ENCODE data around the gene SPOCK2. TPM values are rescaled to one million over a fixed set of nuclear protein-coding genes. Genes with fewer than 3 reads are reported as not detected.

Gene SPOCK2
- total RNA-seq, 1 experiment from 2014 or later = 1.8 TPM

DNA sequence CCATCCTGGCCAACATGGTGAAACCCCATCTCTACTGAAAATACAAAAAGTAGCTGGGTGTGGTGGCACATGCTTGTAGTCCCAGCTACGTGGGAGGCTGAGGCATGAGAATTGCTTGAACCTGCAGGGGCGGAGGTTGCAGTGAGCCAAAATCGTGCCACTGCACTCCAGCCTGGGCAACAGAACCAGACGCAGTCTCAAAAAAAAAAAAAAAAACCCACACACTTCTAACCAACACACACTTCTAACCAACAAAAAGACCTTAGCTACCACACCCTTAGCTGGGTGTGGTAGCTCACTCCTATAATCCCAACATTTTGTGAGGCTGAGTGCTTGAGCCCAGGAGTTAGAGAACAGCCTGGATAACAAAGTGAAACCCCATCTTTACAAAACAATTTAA, 33.9 kb upstream of the SPOCK2 start:
- Histone ChIP-seq H4K5ac (ENCODE audit: insufficient read length, low read depth, low read length) (no peak overlapping the region), H4K8ac (replicated peaks; ENCODE audit: insufficient read length, low read depth, low read length) (no peak overlapping the region), H3K27ac (ENCODE audit: insufficient read length, low read depth, low read length) (no peak overlapping the region), H3K18ac (ENCODE audit: insufficient read length, low read depth, low read length) (no peak overlapping the region), H2BK120ac (ENCODE audit: low read depth, low read length, poor library complexity, severe bottlenecking) (no peak overlapping the region), H3K27me3 (ENCODE audit: insufficient read depth, low read length) (no peaks in the 10 kb centered on the region), H3K14ac (ENCODE audit: insufficient read depth, low read length) (no peak overlapping the region), H3K4me2 (ENCODE audit: insufficient read depth, insufficient read length, low read length) (no peak overlapping the region), H2BK15ac (ENCODE audit: low read depth, low read length) (no peak overlapping the region), H2BK5ac (ENCODE audit: insufficient read length, low read length) (no peak overlapping the region), H3K56ac (ENCODE audit: insufficient read length, low read depth, low read length) (no peak overlapping the region), H3K9me3 (ENCODE audit: control insufficient read depth, low read depth, low read length) (no peaks in the 10 kb centered on the region), H3K23me2 (ENCODE audit: insufficient read length, low read depth, low read length, poor library complexity, severe bottlenecking) (no peaks in the 10 kb centered on the region), H2BK12ac (ENCODE audit: insufficient read length, low read depth, low read length) (no peak overlapping the region), H3T11ph (ENCODE audit: low read length) (no peak overlapping the region), H4K91ac (ENCODE audit: insufficient read length, low read depth, low read length) (no peak overlapping the region), H2AK5ac (ENCODE audit: insufficient read length, low read length) (no peak overlapping the region), H3K79me2 (ENCODE audit: insufficient read depth, low read length) (no peaks in the 10 kb centered on the region), H2BK20ac (ENCODE audit: low read depth, low read length, poor library complexity, severe bottlenecking) (no peak overlapping the region), H3K23ac (ENCODE audit: insufficient read length, low read depth, low read length) (no peak overlapping the region), H3K9ac (ENCODE audit: extremely low read depth, insufficient read length, low read length) (no peak overlapping the region), H4K20me1 (ENCODE audit: control insufficient read depth, insufficient read depth, insufficient read length) (no peaks in the 10 kb centered on the region), H3K79me1 (ENCODE audit: insufficient read depth, low read depth, low read length, poor library complexity, severe bottlenecking) (no peaks in the 10 kb centered on the region), H3K4me1 (ENCODE audit: insufficient read depth, low read length) (no peaks in the 10 kb centered on the region), H3K4ac (ENCODE audit: low read depth, low read length) (no peak overlapping the region), H2AFZ (ENCODE audit: low read length) (no peak overlapping the region)
- Mint-ChIP-seq H3K4me3 (no peak overlapping the region), H3K27me3 (ENCODE audit: low read depth) (no peaks in the 10 kb centered on the region), H3K4me1 (peaks cover 11 to 14% of the 10 kb centered on the region in 2 experiments), H3K36me3 (ENCODE audit: insufficient read depth in 1 of 3, low read depth in 3 of 3) (peaks cover 7 to 8% (median 7%) of the 10 kb centered on the region in 3 experiments), H3K27ac (peak overlapping the region in 1 of 3 experiments; percentile 24; a peak in 1 of 7 replicates), H3K9me3 (peaks cover 3% of the 10 kb centered on the region in 2 experiments)
- WGBS (ENCODE audit: extremely low coverage, insufficient read length, low lambda C conversion rate) = no CpG with 5 or more reads among the region's 4 CpGs
- TF ChIP-seq, protein P1, sequence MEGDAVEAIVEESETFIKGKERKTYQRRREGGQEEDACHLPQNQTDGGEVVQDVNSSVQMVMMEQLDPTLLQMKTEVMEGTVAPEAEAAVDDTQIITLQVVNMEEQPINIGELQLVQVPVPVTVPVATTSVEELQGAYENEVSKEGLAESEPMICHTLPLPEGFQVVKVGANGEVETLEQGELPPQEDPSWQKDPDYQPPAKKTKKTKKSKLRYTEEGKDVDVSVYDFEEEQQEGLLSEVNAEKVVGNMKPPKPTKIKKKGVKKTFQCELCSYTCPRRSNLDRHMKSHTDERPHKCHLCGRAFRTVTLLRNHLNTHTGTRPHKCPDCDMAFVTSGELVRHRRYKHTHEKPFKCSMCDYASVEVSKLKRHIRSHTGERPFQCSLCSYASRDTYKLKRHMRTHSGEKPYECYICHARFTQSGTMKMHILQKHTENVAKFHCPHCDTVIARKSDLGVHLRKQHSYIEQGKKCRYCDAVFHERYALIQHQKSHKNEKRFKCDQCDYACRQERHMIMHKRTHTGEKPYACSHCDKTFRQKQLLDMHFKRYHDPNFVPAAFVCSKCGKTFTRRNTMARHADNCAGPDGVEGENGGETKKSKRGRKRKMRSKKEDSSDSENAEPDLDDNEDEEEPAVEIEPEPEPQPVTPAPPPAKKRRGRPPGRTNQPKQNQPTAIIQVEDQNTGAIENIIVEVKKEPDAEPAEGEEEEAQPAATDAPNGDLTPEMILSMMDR (conservative IDR thresholded peaks at IDR 0.05) = no peak
- no peak for DNase-seq
